H1 (cell line): Measurements from ENCODE around the gene DPH6. TPM values are rescaled to one million over a fixed set of nuclear protein-coding genes. Genes with fewer than 3 reads are reported as not detected.

Experiments
- ASH2L ChIP-seq: fragments of 200-600, 300-600 bp; sonication (generic); IDR thresholded peaks from one replicate; pipeline ENCODE4 v1.7.1; 2017; ENCODE audit warnings: low read length
- CHD7 ChIP-seq: fragments of 300-600 bp; sonication (generic); IDR thresholded peaks from 2 replicates; pipeline ENCODE4 v1.7.1; 2012; ENCODE audit warnings: low read length, moderate library complexity, mild to moderate bottlenecking, inconsistent platforms; ENCODE audit not compliant: insufficient replicate concordance
- CREB1 ChIP-seq: IDR thresholded peaks from 2 replicates; pipeline ENCODE4 v1.6.1; 2012; ENCODE audit warnings: inconsistent platforms
- CTBP2 ChIP-seq: IDR thresholded peaks from 2 replicates; pipeline ENCODE4 v1.7.0; 2011; ENCODE audit warnings: borderline replicate concordance, mild to moderate bottlenecking, moderate library complexity, mixed read lengths, low read length; ENCODE audit not compliant: insufficient read depth, insufficient read length
- EGR1 ChIP-seq: IDR thresholded peaks from 2 replicates; pipeline ENCODE4 v1.6.1; 2011; ENCODE audit warnings: low read depth, low read length, borderline replicate concordance
- KDM1A ChIP-seq: fragments of 200-600, 300-600 bp; sonication (generic); IDR thresholded peaks from 2 replicates; pipeline ENCODE4 v1.7.1; 2016; ENCODE audit warnings: mild to moderate bottlenecking, low read length, borderline replicate concordance
- RFX5 ChIP-seq: IDR thresholded peaks from 2 replicates; pipeline ENCODE4 v1.6.1; 2011; ENCODE audit warnings: low read depth, low read length, improper control_type of control experiment, borderline replicate concordance
- SAP30 ChIP-seq: fragments of 300-600 bp; sonication (generic); IDR thresholded peaks from 2 replicates; pipeline ENCODE4 v1.7.1; 2012; ENCODE audit warnings: low read length, moderate library complexity, mild to moderate bottlenecking, inconsistent platforms; ENCODE audit not compliant: insufficient read depth, insufficient replicate concordance
- SIRT6 ChIP-seq: IDR thresholded peaks from one replicate; pipeline ENCODE4 v1.7.1; 2012; ENCODE audit warnings: low read length, inconsistent platforms
- YY1 ChIP-seq: IDR thresholded peaks from 2 replicates; pipeline ENCODE4 v1.6.1; 2011; ENCODE audit warnings: low read depth, mild to moderate bottlenecking, low read length
- polyA plus RNA-seq, 7 experiments: library from polyadenylated mRNA; depleted of rRNA in 3 of 7; stranded (reverse) in 5 of 7; unstranded in 2 of 7; fragments of >200 nt in 5 of 7; fragments of 200-250 nt in 2 of 7; gene quantifications; 1 replicate in 5 of 7; 2 replicates in 1 of 7; 4 replicates in 1 of 7; pipeline versions ENCODE4 v1.2.1 to v1.2.3, GENCODE V29; 2011 to 2013; ENCODE audit warnings: missing spikeins in 2 of 7, mixed read lengths in 2 of 7
- total RNA-seq: library from RNA; stranded (reverse); fragmentation: NEBNext Ultra II Directional; extraction: Animal tissue kit (Norgen Biotek cat#: 25700); gene quantifications from 2 replicates; pipeline ENCODE4 v1.2.1, GENCODE V29; 2021

Gene DPH6
- total and polyA plus RNA-seq, 2 of the 8 experiments (the other 6 are each of a cell fraction or from before 2014, with no cell fraction given) = 21.6 to 30.5 TPM

GRCh38 chr15:35546511-35547381 lies 781 bp upstream of the DPH6 start (continued):
- TF ChIP-seq CHD7 (no peak), CTBP2 (no peak), CREB1 (no peak), SAP30 (no peak), YY1 (no peak), SIRT6 (no peak), KDM1A (no peak), ASH2L (no peak), RFX5 (no peak), EGR1 (no peak)
